Cardiac muscle cell (in vitro differentiated cells and primary cell): ENCODE results near the gene SMIM30. TPM values are rescaled to one million over a fixed set of nuclear protein-coding genes. Genes with fewer than 3 reads are reported as not detected.

Experiments
- DNase-seq, 2 donors: peaks; one replicate each; pipeline versions ENCODE4 v3.0.0 to v3.0.0-alpha.2; 2010 to 2017; ENCODE audit warnings: low read depth in 1 of 2, low spot score in 1 of 2
- H3K27ac ChIP-seq: fragments of 200-600 bp; sonication (generic); 2 replicates; pipeline ENCODE4 v1.5.1; 2016
- H3K27me3 ChIP-seq: fragments of 200-600 bp; sonication (generic); 2 replicates; pipeline ENCODE4 v1.6.0; 2016; ENCODE audit warnings: control low read depth
- H3K36me3 ChIP-seq: fragments of 200-600 bp; sonication (generic); 2 replicates; pipeline ENCODE4 v1.5.1; 2016; ENCODE audit warnings: control low read depth
- H3K4me1 ChIP-seq: fragments of 200-600 bp; sonication (generic); 2 replicates; pipeline ENCODE4 v1.8.1; 2017; ENCODE audit warnings: low read depth, mild to moderate bottlenecking, mixed run types
- H3K4me3 ChIP-seq: fragments of 200-600 bp; sonication (generic); 2 replicates; pipeline ENCODE4 v1.5.1; 2016; ENCODE audit warnings: mild to moderate bottlenecking
- H3K9me3 ChIP-seq: fragments of 200-600 bp; sonication (generic); 2 replicates; pipeline ENCODE4 v1.5.1; 2017; ENCODE audit warnings: low read depth, mild to moderate bottlenecking, control low read depth
- CTCF ChIP-seq: IDR thresholded peaks from 2 replicates; pipeline ENCODE4 v1.5.1; 2012; ENCODE audit warnings: low read depth, mild to moderate bottlenecking, low read length
- polyA plus RNA-seq: library from polyadenylated mRNA; unstranded; fragments of >200 nt; fragmentation: Nextera tagmentation; extraction: Ambion mirVana; gene quantifications from 2 replicates; pipeline ENCODE4 v1.2.1, GENCODE V29; 2016
- total RNA-seq: library from RNA; depleted of rRNA; stranded (reverse); fragments of >200 nt; gene quantifications from 2 replicates; pipeline ENCODE4 v1.2.3, GENCODE V29; 2016

The SMIM30 gene
- total and polyA plus RNA-seq, 2 experiments from 2014 or later, result 126 to 211 TPM

- Histone ChIP-seq H3K4me3 (no peak overlapping the region), H3K27ac (no peak overlapping the region), H3K9me3 (no peaks in the 10 kb centered on the region), H3K4me1 (no peaks in the 10 kb centered on the region), H3K36me3 (no peaks in the 10 kb centered on the region), H3K27me3 (no peaks in the 10 kb centered on the region)
- no peak for DNase-seq
- no peak for TF ChIP-seq CTCF
These were observed 18.9 kb upstream of the SMIM30 start for GRCh38 chr7:113137241-113137640.

- H3K4me3 ChIP-seq, result no peak overlapping the region
- TF ChIP-seq CTCF, result no peak
- no peak for DNase-seq
- H3K36me3 ChIP-seq, result no peaks in the 10 kb centered on the region
- no peaks in the 10 kb centered on the region for H3K4me1 ChIP-seq
- no peaks in the 10 kb centered on the region for H3K9me3 ChIP-seq
- H3K27me3 ChIP-seq, result no peaks in the 10 kb centered on the region
- H3K27ac ChIP-seq, result no peak overlapping the region
These were observed 15.7 kb upstream of the SMIM30 start for GRCh38 chr7:113134025-113134424.

GRCh38 chr7:113131367-113131766 lies 13.0 kb upstream of the SMIM30 start:
- no peak overlapping the region for H3K4me3 ChIP-seq

GRCh38 chr7:113128031-113128430 lies 9.7 kb upstream of the SMIM30 start:
- no peak for DNase-seq
- Histone ChIP-seq H3K4me1 (peaks cover 11% of the 10 kb centered on the region), H3K27me3 (no peaks in the 10 kb centered on the region), H3K36me3 (no peaks in the 10 kb centered on the region), H3K9me3 (no peaks in the 10 kb centered on the region), H3K27ac (no peak overlapping the region), H3K4me3 (no peak overlapping the region)
- TF ChIP-seq CTCF, result no peak

More at GRCh38 chr7:113131367-113131766, 13.0 kb upstream of the SMIM30 start:
- Histone ChIP-seq H3K27me3 (no peaks in the 10 kb centered on the region), H3K36me3 (no peaks in the 10 kb centered on the region), H3K4me1 (no peaks in the 10 kb centered on the region), H3K27ac (no peak overlapping the region), H3K9me3 (no peaks in the 10 kb centered on the region)
- no peak for DNase-seq
- TF ChIP-seq CTCF, result no peak

GRCh38 chr7:113125728-113126127 lies 7.4 kb upstream of the SMIM30 start:
- H3K4me1 ChIP-seq, result peaks cover 21% of the 10 kb centered on the region

More at GRCh38 chr7:113125728-113126127, 7.4 kb upstream of the SMIM30 start:
- no peak overlapping the region for H3K4me3 ChIP-seq
- no peaks in the 10 kb centered on the region for H3K36me3 ChIP-seq
- no peaks in the 10 kb centered on the region for H3K27me3 ChIP-seq
- no peak for TF ChIP-seq CTCF
- H3K9me3 ChIP-seq, result no peaks in the 10 kb centered on the region
- no peak overlapping the region for H3K27ac ChIP-seq
- DNase-seq, result no peak
